ENCODE data around the gene HCN4. TPM values are rescaled to one million over a fixed set of nuclear protein-coding genes. Genes with fewer than 3 reads are reported as not detected.

HCN4 gene
- total and polyA plus RNA-seq, 2 of the 8 experiments (the other 6 are each of a cell fraction or from before 2014, with no cell fraction given) = 3.7 to 8.5 TPM

DNA sequence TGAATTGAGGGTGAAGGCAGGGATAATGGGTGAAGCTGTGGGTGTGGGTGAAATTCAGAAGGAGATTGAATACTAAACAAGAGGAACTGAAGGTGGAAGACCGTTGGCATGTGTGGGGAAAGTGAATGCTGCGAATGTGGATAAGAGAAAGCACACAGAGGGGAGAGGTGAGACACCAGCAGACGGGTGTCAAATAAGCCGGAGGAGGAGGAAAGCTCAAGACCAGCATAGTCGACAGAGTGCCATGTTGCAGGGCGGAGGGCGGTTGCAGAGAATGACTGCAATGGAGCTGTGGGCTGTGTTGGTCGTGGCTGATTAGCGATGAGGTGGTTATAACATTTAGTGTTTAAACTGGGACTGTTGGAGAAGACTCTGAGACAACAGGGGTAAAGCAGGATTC, 16.4 kb upstream of the HCN4 start (continued):
- no peak for TF ChIP-seq CBX8 (IDR thresholded peaks at IDR 0.05; ENCODE audit: borderline replicate concordance, low read depth, low read length)
- no peak for TF ChIP-seq MAFK (IDR thresholded peaks at IDR 0.05; ENCODE audit: low read depth, low read length)
